Stimulated activated CD4-positive, alpha-beta T cell treated with anti-CD3 and anti-CD28 coated beads, TNF-alpha, amount 100 ng/mL, for 4 hours (primary cell): Measurements from ENCODE around the gene MMP19.
A peak's percentile ranks its signal among the peaks of the same experiment; 100 is the strongest.
"Not testable (repeated sequence)": the region's sequence is repeated elsewhere in the genome, so short reads cannot be mapped to it uniquely, and the experiment has no call there.

Experiments
- DNase-seq, 3 experiments: peaks; one replicate each; pipeline ENCODE4 v3.0.0-alpha.2; 2020; ENCODE audit warnings: low read depth in 3 of 3

The MMP19 gene

GRCh38 chr12:55843431-55843830 lies 695 bp upstream of the MMP19 start:
- DNase-seq, result no peak

GRCh38 chr12:55840581-55841351 lies 2.0 kb downstream of the MMP19 start:
- DNase-seq, result no peak

GRCh38 chr12:55839345-55840140 lies 3.2 kb downstream of the MMP19 start:
- no peak for DNase-seq

- DNase-seq, result no peak
Observed at GRCh38 chr12:55838361-55838760, 4.4 kb downstream of the MMP19 start.

- not testable (repeated sequence) for DNase-seq
Observed at GRCh38 chr12:55834400-55834799, 8.3 kb downstream of the MMP19 start.

- DNase-seq, result no peak
Observed at GRCh38 chr12:55833056-55833455, 9.7 kb downstream of the MMP19 start.

GRCh38 chr12:55831447-55831815 lies 11.3 kb downstream of the MMP19 start:
- no peak for DNase-seq

GRCh38 chr12:55830601-55831446 lies 11.9 kb downstream of the MMP19 start:
- peak in 2 of 3 experiments; percentile 22 to 26 for DNase-seq

- peak in 1 of 3 experiments; percentile 18 for DNase-seq
Observed at GRCh38 chr12:55829967-55830600, 12.7 kb downstream of the MMP19 start.

- DNase-seq, result no peak
Observed at GRCh38 chr12:55828357-55828756, 14.4 kb downstream of the MMP19 start.

GRCh38 chr12:55827806-55828205 lies 14.9 kb downstream of the MMP19 start:
- no peak for DNase-seq

GRCh38 chr12:55824726-55825125 lies 18.0 kb downstream of the MMP19 start:
- no peak for DNase-seq

- no peak for DNase-seq
Observed at GRCh38 chr12:55823419-55823818, 19.3 kb downstream of the MMP19 start.

GRCh38 chr12:55822228-55822627 lies 20.5 kb downstream of the MMP19 start:
- no peak for DNase-seq

GRCh38 chr12:55820679-55821078 lies 22.1 kb downstream of the MMP19 start:
- DNase-seq, result no peak

- DNase-seq, result no peak
Observed at GRCh38 chr12:55818886-55819285, 23.9 kb downstream of the MMP19 start.

- no peak for DNase-seq
Observed at GRCh38 chr12:55818140-55818728, 24.5 kb downstream of the MMP19 start.

- peak; percentile 68 to 95 (median 93) for DNase-seq
Observed at GRCh38 chr12:55817345-55818139, 25.2 kb downstream of the MMP19 start, which contains the start of the genes ORMDL2 and SARNP. Gene ORMDL2, plus strand, starts transcription at chr12:55818041. Its CDS starts 959 bp downstream, at chr12:55819000. Gene SARNP, minus strand, starts transcription at chr12:55817724. Its CDS starts 23 bp downstream, at chr12:55817701.

GRCh38 chr12:55816881-55817344 lies 25.8 kb downstream of the MMP19 start:
- no peak for DNase-seq

GRCh38 chr12:55815473-55815872 lies 27.3 kb downstream of the MMP19 start:
- DNase-seq, result no peak
